AG09309 (cell line): ENCODE measurements around the gene FETUB.

Experiments
- DNase-seq: peaks from one replicate; pipeline ENCODE4 v3.0.0-alpha.2; 2010; ENCODE audit warnings: low read depth
- H3K4me3 ChIP-seq: 2 replicates; pipeline ENCODE4 v1.5.1; 2011; ENCODE audit warnings: mild to moderate bottlenecking, low read depth, low read length, moderate library complexity; ENCODE audit not compliant: control insufficient read depth
- TF ChIP-seq, protein P1 (sequence below): IDR thresholded peaks from 2 replicates; pipeline ENCODE4 v1.5.1; 2011; ENCODE audit warnings: mild to moderate bottlenecking, low read depth, low read length, inconsistent platforms; ENCODE audit not compliant: insufficient read depth, control insufficient read depth; ENCODE audit errors: missing control alignments

The FETUB gene

DNA sequence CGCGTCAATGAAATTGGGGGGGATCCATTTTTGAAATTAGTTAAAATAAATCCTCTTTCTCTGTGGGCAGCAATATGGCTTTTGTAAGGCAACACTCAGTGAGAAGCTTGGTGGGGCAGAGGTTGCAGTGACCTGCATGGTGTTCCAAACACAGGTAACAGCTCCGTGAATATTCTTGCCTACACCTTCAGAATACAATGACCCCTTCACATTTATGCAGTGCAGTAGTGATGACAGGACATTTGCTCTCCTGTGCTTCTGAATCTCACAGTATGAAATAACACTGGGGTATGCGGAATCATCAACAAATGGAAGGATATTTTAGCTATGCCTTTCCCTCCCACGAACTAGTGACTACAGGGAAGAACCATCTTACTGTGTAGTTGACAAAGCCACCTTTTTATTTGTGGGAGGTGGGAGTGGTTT is 20.4 kb upstream of the FETUB start:
- no peak overlapping the region for H3K4me3 ChIP-seq
- TF ChIP-seq, protein P1, sequence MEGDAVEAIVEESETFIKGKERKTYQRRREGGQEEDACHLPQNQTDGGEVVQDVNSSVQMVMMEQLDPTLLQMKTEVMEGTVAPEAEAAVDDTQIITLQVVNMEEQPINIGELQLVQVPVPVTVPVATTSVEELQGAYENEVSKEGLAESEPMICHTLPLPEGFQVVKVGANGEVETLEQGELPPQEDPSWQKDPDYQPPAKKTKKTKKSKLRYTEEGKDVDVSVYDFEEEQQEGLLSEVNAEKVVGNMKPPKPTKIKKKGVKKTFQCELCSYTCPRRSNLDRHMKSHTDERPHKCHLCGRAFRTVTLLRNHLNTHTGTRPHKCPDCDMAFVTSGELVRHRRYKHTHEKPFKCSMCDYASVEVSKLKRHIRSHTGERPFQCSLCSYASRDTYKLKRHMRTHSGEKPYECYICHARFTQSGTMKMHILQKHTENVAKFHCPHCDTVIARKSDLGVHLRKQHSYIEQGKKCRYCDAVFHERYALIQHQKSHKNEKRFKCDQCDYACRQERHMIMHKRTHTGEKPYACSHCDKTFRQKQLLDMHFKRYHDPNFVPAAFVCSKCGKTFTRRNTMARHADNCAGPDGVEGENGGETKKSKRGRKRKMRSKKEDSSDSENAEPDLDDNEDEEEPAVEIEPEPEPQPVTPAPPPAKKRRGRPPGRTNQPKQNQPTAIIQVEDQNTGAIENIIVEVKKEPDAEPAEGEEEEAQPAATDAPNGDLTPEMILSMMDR, result no peak
- no peak for DNase-seq

DNA sequence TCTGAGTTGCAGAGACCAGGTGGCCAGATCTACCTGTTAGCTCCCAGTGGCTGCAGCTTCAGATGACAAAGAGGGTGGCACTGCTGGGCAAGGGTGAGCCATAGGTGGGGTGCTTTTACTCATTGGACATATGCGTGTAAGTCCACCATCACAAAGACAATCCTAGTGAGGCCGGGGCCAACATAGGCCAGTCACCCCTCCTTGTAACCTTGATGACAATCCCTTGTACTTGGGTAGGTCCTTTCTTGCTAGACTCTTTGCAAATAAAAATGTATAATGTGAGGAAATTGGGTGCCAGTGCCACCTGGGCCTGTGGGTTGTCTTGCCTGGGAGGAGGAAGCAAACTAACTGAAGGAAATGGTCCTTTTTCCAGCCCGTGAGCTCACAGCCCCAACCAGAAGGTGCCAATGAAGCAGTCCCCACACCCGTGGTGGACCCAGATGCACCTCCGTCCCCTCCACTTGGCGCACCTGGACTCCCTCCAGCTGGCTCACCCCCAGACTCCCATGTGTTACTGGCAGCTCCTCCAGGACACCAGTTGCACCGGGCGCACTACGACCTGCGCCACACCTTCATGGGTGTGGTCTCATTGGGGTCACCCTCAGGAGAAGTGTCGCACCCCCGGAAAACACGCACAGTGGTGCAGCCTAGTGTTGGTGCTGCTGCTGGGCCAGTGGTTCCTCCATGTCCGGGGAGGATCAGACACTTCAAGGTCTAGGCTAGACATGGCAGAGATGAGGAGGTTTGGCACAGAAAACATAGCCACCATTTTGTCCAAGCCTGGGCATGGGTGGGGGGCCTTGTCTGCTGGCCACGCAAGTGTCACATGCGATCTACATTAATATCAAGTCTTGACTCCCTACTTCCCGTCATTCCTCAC is 19.7 kb upstream of the FETUB start:
- H3K4me3 ChIP-seq, result no peak overlapping the region
- TF ChIP-seq, protein P1, result no peak
- no peak for DNase-seq

DNA sequence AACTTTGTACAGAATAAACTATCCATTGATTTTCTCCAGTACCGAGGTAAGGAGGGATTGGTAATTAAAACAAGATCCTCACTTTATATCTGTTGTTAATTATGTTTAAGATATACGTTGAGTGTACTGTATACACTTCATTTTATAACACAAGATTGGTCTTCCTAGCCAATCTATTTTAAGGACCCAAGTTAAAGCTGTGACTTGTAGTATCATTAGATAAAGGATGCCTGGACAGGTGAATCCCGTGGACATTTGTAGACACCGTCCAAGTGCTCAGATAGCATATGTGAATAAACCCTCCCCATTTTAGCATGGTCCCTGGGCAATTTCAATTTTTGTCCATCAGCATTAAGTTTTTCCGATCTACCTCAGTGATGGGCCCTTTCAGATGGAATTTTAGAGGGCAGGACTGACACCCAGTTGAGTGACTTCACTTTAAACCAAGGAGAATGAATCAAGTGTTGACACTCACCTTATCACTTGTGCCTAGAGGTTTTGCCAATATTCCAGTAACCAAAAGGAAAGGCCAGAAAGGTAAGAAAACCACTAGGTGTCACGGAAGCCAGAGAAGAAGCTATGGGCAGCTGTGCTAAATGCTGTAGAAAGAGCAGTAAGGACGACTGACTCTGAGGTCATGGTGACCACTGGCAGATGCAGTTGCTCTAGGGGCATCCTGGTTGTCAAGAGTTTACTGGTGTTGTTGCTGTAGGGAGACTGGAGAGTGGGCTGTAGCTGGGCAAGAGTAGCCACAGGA is 18.1 kb upstream of the FETUB start:
- DNase-seq, result no peak
- H3K4me3 ChIP-seq, result no peak overlapping the region
- TF ChIP-seq, protein P1, result no peak

DNA sequence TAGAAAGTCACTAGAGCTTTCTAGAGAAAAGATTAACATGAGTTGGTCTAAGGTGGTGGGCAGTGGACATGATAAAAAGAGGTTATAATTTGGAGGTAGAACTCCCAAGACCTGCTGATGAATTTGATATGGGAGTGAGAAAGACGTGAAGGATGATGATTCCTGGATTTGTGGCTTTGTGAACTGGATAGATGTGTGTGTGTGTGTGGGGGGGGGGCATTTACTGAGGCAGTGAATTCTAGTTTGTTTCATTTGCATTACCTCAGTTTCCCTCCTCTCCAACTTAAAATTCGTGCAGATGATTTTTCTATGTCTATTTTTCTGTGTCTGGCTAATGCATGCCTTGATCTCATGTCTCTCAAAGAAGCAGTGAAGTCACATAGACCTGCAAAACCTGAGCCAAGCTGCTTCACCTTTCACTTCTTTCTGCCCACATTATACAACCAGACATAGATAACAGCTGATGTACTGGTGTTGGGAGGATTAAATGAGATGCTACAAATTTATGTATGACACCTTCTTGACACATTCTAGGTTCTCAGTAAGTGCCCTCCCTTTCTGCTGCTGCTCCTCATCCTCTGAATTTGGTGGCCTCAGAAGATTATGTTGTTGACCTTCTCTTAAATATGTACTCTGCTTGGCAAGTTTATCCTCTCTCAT is 17.4 kb upstream of the FETUB start:
- TF ChIP-seq, protein P1, result no peak
- H3K4me3 ChIP-seq, result no peak overlapping the region

DNA sequence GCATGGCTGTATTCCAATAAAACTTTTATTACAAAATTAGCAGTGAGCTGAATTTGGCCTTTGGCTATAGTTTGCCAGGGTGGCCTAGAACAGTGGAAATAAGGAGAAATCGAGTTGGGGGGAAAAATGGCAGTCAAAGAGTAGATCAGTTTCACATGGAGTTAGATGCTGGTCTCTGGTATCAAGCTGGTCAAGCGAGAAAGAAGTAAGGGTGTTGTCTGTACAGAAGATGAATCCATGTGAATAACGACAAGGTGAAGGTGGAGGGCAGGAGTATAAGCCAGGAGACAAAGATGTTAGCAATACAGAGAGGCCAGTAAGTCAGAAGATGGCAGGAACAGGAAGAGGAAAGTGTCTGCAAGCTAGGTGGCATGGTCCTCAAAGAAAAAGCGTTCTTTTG is 15.6 kb upstream of the FETUB start:
- TF ChIP-seq, protein P1, result no peak
- no peak for DNase-seq
- H3K4me3 ChIP-seq, result no peak overlapping the region

More for the DNA sequence above, 17.4 kb upstream of the FETUB start:
- no peak for DNase-seq

DNA sequence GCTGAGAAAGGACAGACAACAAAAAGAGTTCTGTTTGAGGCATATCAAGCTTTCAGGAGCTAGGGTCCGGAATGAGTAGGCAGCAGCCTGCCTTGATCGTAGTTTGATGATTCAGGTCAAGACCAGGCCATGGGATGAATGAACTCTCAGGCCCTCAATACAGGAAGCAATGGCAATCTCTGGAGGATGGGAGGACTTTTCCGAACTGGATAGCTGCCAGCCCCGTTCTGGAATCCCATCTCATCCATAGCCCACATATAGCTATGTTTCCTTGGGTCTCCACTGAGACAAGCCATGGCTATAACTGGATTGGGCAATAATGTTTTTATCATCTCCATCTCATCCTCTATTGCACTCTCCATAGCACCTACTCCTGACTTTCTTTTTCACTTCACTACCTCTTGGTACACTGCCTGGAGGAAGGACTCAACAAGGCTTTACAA is 14.6 kb upstream of the FETUB start:
- TF ChIP-seq, protein P1, result no peak
- no peak for DNase-seq
- no peak overlapping the region for H3K4me3 ChIP-seq
